Astrocyte (in vitro differentiated cells and primary cell): ENCODE results near the gene CCDC136.

ENCODE experiments used
- CTCF ChIP-seq: IDR thresholded peaks from 2 replicates; pipeline ENCODE4 v1.5.1; 2011; ENCODE audit warnings: low read depth, mild to moderate bottlenecking, inconsistent platforms, low read length, moderate library complexity; ENCODE audit not compliant: insufficient read depth
- EZH2 ChIP-seq: IDR thresholded peaks from 2 replicates; pipeline ENCODE4 v1.6.1; 2012; ENCODE audit warnings: mild to moderate bottlenecking, low read length, inconsistent platforms; ENCODE audit not compliant: insufficient read depth

- TF ChIP-seq CTCF (no peak), EZH2 (no peak)
Measured at GRCh38 chr7:128821724-128822123, 30.0 kb downstream of the CCDC136 start.
